GM18499 (cell line): ENCODE data around the gene CELF6.

ENCODE experiments used
- ATAC-seq: cut with Tn5 transposase; IDR thresholded peaks from one replicate; pipeline ENCODE4 v1.9.1; 2021; ENCODE audit warnings: moderate number of reproducible peaks; ENCODE audit not compliant: insufficient read depth, unreplicated experiment

CELF6 gene

DNA sequence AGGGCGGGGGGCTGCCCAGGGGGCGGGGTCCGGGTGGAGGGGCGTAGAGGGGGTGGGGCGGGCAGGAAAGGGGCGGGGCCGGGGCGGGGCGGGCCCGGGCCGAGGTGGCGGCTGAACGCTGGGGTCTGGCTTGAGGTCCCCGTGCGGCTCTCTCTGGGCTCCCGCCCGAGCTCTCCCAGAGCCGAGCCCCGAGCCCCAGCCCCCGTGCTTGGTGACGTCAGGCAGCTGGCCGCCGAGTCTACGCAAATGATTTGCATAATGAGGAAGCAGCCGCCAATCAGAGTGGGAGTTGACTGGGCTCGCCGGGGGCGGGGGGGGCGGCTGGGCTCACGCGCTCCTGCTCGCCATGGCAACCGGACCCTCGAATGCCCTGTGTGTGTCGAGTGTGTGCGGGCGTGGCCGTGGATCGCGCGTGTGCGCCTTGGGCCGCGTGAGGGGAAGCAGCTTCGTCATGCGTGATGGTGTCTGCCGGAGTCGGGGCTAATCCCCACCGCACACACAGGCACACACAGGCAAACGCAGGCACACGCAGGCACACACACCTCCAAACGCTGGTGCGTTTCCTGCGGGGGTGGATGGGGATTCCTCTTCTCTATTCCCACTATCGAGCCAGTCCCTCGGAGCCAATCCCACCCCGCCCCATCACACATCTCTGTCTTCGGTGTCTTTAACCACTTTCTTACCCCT is at the start of gene CELF6:
Gene CELF6 (minus strand): TSS at position 173 of the 687 bp plus-strand sequence. CDS start 283 bp downstream, outside the sequence.
- ATAC-seq: no peak

DNA sequence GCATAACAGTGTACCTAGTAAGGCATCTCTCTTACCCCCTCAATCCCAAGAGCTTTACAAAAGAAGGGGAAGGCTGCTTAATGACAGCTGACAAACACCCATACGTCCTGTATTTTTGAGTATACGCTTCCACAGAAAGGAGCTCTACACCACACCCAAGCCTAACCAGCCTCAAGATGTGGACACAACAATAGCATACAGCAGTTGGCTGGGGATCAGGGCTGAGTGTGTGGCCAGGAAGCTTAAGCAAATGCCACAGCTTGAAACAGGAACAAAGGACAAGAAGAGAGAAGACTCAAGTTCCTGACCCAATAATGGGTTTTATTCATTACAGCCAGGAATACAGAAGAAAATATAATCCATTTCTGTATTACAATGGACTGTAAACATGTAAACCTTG is 48.9 kb upstream of the CELF6 start:
- no peak for ATAC-seq

GRCh38 chr15:72368325-72368724 is 48.4 kb upstream of the CELF6 start:
- no peak for ATAC-seq

DNA sequence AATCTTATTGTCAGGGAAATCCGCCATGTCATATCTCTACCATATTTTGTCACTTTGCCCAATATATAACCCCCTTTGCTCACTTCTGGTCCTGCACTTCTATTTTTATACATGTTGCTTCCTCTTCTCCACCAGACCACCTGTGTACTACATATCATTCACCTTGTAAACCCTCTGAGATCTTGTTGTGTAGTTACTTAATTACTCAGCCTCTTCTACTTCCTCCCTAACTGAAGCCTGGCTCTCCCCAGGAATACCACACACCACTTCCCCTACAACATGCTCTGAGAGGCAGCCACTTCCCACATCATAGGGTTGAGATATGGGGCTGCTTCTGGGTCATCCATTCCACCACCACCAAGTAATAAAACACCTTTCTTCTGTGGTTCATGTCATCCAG is 45.9 kb upstream of the CELF6 start:
- ATAC-seq: peak; percentile 68

GRCh38 chr15:72361176-72361575 is 41.2 kb upstream of the CELF6 start:
- ATAC-seq: no peak

DNA sequence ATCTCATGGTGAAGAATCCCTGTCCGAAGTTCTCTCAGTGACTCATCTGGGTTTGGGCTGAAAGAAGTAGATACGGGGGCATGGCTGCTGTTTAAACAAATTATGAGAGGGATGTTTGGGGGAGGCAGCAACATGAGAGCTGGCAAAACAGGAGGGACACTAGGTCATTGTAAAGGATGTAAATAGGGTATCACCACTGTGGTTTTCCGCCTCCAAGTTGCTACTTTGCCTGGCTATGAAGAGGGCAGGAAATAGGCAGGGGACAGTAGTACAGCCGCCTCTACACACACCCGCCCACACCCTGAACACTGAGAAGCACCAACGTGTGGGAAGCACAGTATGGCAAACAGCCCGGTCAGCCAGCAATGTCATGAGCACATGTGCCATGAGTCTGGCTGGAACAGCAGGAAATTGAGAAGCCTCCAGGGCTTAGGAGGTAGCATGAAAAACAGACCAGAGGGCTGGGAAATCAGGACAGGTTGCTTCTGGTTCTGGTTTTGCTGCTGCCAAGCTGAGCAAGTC is 38.8 kb upstream of the CELF6 start:
- no peak for ATAC-seq

GRCh38 chr15:72358121-72358520 is 38.2 kb upstream of the CELF6 start:
- no peak for ATAC-seq

DNA sequence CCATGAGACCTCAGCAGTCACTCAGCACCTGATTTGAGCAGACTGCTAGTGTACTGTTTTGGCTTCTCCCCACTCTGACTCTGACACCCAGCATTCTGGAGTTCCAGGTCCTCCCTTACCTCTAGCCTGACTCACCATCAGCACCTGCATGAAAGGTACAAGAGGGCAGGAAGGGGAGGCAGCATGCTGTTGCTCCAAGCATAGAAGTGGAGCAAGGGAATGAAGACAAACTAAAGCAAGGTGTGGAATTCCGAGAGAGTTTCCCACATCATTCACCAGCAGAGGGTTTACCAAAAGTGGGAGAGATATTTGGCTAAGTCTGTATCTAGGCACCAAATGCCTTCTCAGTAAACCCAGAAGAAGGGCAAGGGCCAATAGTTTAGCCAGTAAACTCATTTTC is 34.5 kb upstream of the CELF6 start:
- no peak for ATAC-seq

- no peak for ATAC-seq
Measured at GRCh38 chr15:72353266-72353665, 33.3 kb upstream of the CELF6 start.

GRCh38 chr15:72345806-72346205 is 25.8 kb upstream of the CELF6 start:
- no peak for ATAC-seq

- ATAC-seq: no peak
Measured at GRCh38 chr15:72345280-72345679, 25.3 kb upstream of the CELF6 start.

GRCh38 chr15:72344602-72345001 is 24.6 kb upstream of the CELF6 start:
- ATAC-seq: no peak

- ATAC-seq: no peak
Measured at GRCh38 chr15:72342385-72342784, 22.4 kb upstream of the CELF6 start.

- ATAC-seq: no peak
Measured at GRCh38 chr15:72341361-72341760, 21.4 kb upstream of the CELF6 start.

DNA sequence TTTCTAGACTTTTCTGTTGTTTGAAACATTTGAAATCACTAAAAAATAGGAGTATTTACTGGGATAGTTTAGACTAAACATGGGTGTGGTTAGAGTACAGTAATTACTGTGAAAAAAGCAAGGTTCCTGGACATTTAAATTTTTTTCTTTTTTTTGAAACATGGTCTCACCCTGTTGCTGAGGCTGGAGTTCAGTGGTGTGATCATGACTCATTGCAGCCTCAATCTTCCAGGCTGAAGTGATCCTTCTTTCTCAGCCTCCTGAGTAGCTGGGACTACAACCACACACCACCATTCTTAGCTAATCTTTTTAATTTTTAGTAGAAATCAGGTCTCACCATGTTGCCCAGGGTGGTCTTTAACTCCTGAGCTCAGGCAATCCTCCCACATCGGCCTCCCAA is 20.4 kb upstream of the CELF6 start:
- ATAC-seq: no peak

DNA sequence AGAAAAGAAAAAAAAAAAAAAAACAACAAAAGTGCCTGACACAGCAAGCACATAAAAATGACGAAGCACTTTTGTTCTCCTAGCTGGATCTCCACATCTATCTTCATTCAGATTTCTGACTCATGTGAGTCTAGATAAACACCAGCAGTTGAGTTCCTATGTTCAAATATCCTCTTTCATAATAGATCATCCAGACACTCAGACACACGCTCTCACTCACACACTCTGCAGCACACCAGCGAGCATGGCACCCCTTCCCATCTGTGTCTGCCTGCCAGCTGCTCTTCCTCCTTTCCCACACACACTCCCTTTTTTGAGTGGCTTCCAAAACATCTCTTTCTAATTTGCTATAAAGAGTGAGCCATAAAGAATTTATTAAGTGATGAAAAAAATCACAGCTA is 19.8 kb upstream of the CELF6 start:
- no peak for ATAC-seq

- no peak for ATAC-seq
Measured at GRCh38 chr15:72338617-72339321, 18.8 kb upstream of the CELF6 start.

DNA sequence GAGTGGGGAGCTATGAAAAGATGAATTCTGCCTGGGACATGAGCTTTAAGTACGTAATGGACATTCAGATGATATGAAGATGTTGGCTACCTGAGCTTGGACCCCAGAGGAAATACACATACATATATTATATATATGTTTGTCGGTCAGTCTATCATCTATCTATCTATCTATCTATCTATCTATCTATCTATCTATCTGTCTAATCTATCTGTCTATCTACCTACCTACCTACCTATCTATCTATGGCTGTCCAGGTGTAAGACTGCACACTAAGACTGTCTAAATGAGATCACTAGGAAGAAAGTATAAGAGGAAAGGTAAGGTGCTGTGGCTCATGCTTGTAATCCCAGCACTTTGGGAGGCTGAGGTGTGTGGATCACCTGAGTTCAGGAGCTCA is 18.2 kb upstream of the CELF6 start:
- no peak for ATAC-seq

GRCh38 chr15:72334842-72335241 is 14.9 kb upstream of the CELF6 start:
- ATAC-seq: no peak

DNA sequence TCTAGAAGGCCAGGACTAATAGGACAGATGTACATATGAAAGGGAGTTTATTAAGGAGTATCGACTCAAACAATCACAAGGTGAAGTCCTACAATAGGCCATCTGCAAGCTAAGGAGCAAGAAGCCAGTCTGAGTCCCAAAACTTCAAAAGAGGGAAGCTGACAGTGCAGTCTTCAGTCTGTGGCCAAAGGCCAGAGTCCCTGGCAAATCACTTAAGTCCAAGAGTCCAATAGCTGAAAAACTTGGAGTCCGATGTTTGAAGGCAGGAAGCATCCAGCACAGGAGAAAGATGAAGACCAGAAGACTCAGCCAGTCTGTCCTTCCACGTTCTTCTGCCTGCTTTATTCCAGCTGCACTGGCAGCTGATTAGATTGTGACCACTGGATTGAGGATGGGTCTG is 11.1 kb upstream of the CELF6 start:
- ATAC-seq: no peak

DNA sequence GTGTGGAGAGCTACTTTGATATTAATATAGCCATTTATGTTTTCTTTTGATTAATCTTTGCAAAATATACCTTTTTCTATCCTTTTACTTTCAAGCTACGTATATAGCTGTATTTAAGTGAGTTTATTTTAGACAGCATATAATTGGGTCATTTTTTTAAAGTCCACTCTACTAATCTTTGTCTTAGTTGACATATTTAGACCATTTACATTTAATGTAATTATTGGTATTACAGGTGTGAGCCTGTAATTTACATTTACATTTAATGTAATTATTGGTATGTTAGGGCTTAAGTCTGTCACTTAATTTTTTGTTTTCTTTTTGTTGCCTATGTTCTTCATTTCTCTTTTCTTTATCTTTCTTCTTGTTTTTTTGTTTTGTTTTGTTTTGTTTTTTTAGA is 3.8 kb upstream of the CELF6 start:
- no peak for ATAC-seq
